ENCODE measurements around the gene SLC39A11.
"Not testable (repeated sequence)": the region's sequence is repeated elsewhere in the genome, so short reads cannot be mapped to it uniquely, and the experiment has no call there.

Gene SLC39A11

GRCh38 chr17:72916991-72917390, 175.5 kb downstream of the SLC39A11 start:
- DNase-seq (ENCODE audit: low read depth), result no peak

- no peak for DNase-seq (ENCODE audit: low read depth)
Measured at GRCh38 chr17:72915625-72916081, 176.8 kb downstream of the SLC39A11 start.

GRCh38 chr17:72913142-72913682, 179.3 kb downstream of the SLC39A11 start:
- no peak for DNase-seq (ENCODE audit: low read depth)

GRCh38 chr17:72906306-72906705, 186.2 kb downstream of the SLC39A11 start:
- no peak for DNase-seq (ENCODE audit: low read depth)

GRCh38 chr17:72903522-72903921, 189.0 kb downstream of the SLC39A11 start:
- no peak for DNase-seq (ENCODE audit: low read depth)

GRCh38 chr17:72901657-72902056, 190.8 kb downstream of the SLC39A11 start:
- DNase-seq (ENCODE audit: low read depth), result no peak

- DNase-seq (ENCODE audit: low read depth), result no peak
Measured at GRCh38 chr17:72901083-72901482, 191.4 kb downstream of the SLC39A11 start.

- no peak for DNase-seq (ENCODE audit: low read depth)
Measured at GRCh38 chr17:72900654-72900971, 191.9 kb downstream of the SLC39A11 start.

GRCh38 chr17:72898725-72899124, 193.8 kb downstream of the SLC39A11 start:
- DNase-seq (ENCODE audit: low read depth), result no peak

- DNase-seq (ENCODE audit: low read depth), result not testable (repeated sequence)
Measured at GRCh38 chr17:72896288-72896687, 196.2 kb downstream of the SLC39A11 start.

- no peak for DNase-seq (ENCODE audit: low read depth)
Measured at GRCh38 chr17:72891627-72892026, 200.9 kb downstream of the SLC39A11 start.

GRCh38 chr17:72890711-72891110, 201.8 kb downstream of the SLC39A11 start:
- peak; percentile 25 for DNase-seq (ENCODE audit: low read depth)

- no peak for DNase-seq (ENCODE audit: low read depth)
Measured at GRCh38 chr17:72887917-72888316, 204.6 kb downstream of the SLC39A11 start.

GRCh38 chr17:72887322-72887721, 205.2 kb downstream of the SLC39A11 start:
- no peak for DNase-seq (ENCODE audit: low read depth)

- DNase-seq (ENCODE audit: low read depth), result no peak
Measured at GRCh38 chr17:72886622-72887021, 205.9 kb downstream of the SLC39A11 start.

- DNase-seq (ENCODE audit: low read depth), result no peak
Measured at GRCh38 chr17:72884066-72884465, 208.4 kb downstream of the SLC39A11 start.

- no peak for DNase-seq (ENCODE audit: low read depth)
Measured at GRCh38 chr17:72883351-72883750, 209.1 kb downstream of the SLC39A11 start.

- DNase-seq (ENCODE audit: low read depth), result no peak
Measured at GRCh38 chr17:72882426-72882825, 210.1 kb downstream of the SLC39A11 start.

- DNase-seq (ENCODE audit: low read depth), result no peak
Measured at GRCh38 chr17:72879877-72880276, 212.6 kb downstream of the SLC39A11 start.

GRCh38 chr17:72878975-72879660, 213.4 kb downstream of the SLC39A11 start:
- no peak for DNase-seq (ENCODE audit: low read depth)

- DNase-seq (ENCODE audit: low read depth), result no peak
Measured at GRCh38 chr17:72877348-72877747, 215.1 kb downstream of the SLC39A11 start.

- no peak for DNase-seq (ENCODE audit: low read depth)
Measured at GRCh38 chr17:72876413-72876812, 216.1 kb downstream of the SLC39A11 start.

- no peak for DNase-seq (ENCODE audit: low read depth)
Measured at GRCh38 chr17:72875361-72875760, 217.1 kb downstream of the SLC39A11 start.

GRCh38 chr17:72872396-72872795, 220.1 kb downstream of the SLC39A11 start:
- no peak for DNase-seq (ENCODE audit: low read depth)

Measured in HS-5 (cell line).